ENCODE measurements around the gene CUZD1.

GRCh38 chr10:122856902-122857301, 11.2 kb upstream of the CUZD1 start:
- no peak for TF ChIP-seq CTCF (conservative IDR thresholded peaks at IDR 0.05; ENCODE audit: low read length)
- TF ChIP-seq EZH2phosphoT487 (IDR thresholded peaks at IDR 0.05; ENCODE audit: borderline replicate concordance): no peak

Data from Loucy (cell line).